Adipocyte (in vitro differentiated cells): ENCODE measurements around the gene MCEMP1.

Experiments
- DNase-seq: peaks from one replicate; pipeline ENCODE4 v3.0.0-alpha.2; 2015; ENCODE audit warnings: low read depth
- H3K27me3 ChIP-seq: replicated peaks from 2 replicates; pipeline ENCODE4 v1.7.0; 2013; ENCODE audit warnings: mild to moderate bottlenecking, low read length, moderate library complexity; ENCODE audit not compliant: control insufficient read depth, insufficient read depth
- H3K36me3 ChIP-seq: 2 replicates; pipeline ENCODE4 v1.7.0; 2013; ENCODE audit warnings: low read length, mild to moderate bottlenecking, moderate library complexity; ENCODE audit not compliant: control insufficient read depth, insufficient read depth, severe bottlenecking
- H3K4me1 ChIP-seq: 2 replicates; pipeline ENCODE4 v1.7.0; 2013; ENCODE audit warnings: mild to moderate bottlenecking, low read length, moderate library complexity; ENCODE audit not compliant: control insufficient read depth, insufficient read depth
- H3K4me3 ChIP-seq: 2 replicates; pipeline ENCODE4 v1.7.0; 2013; ENCODE audit warnings: mild to moderate bottlenecking, low read length, moderate library complexity
- H3K9ac ChIP-seq: 2 replicates; pipeline ENCODE4 v1.7.0; 2013; ENCODE audit warnings: mild to moderate bottlenecking, low read length, moderate library complexity
- H3K9me3 ChIP-seq: 2 replicates; pipeline ENCODE4 v1.7.0; 2013; ENCODE audit warnings: mild to moderate bottlenecking, low read length, moderate library complexity; ENCODE audit not compliant: control insufficient read depth

The MCEMP1 gene, protein sequence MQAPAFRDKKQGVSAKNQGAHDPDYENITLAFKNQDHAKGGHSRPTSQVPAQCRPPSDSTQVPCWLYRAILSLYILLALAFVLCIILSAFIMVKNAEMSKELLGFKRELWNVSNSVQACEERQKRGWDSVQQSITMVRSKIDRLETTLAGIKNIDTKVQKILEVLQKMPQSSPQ

DNA sequence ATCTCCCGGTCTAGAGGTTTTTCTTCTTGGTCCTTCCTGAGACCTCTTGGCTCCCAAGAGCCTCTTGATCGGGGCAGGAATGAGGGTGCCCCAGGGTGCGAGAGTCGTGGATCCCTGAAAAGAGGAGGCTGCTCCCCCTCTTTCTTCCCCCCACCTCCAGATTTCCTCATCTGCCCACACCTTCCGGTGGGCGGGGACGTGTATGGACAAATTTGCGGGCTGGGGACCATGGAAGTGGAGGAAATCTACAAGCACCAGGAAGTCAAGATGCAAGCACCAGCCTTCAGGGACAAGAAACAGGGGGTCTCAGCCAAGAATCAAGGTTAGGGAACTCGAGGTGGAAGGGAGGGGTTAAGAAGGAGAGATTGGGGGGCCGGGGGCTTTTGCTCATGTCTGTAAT is at the start of gene MCEMP1:
TSS of gene MCEMP1 (plus strand) at position 237 of the 400 bp plus-strand sequence. CDS start at position 268, 31 bp downstream.
- H3K4me1 ChIP-seq, result peaks cover 2% of the 10 kb centered on the region
- peaks cover 40% of the 10 kb centered on the region for H3K27me3 ChIP-seq
- no peak for DNase-seq
- H3K9ac ChIP-seq, result no peak within 1 kb of the TSS
- no peak within 1 kb of the TSS for H3K4me3 ChIP-seq
- no peaks in the 10 kb centered on the region for H3K36me3 ChIP-seq
- peaks cover 12% of the 10 kb centered on the region for H3K9me3 ChIP-seq

- Histone ChIP-seq H3K36me3 (peaks cover 30% of the 10 kb centered on the region), H3K27me3 (no peaks in the 10 kb centered on the region), H3K4me1 (peaks cover 22% of the 10 kb centered on the region), H3K9me3 (no peaks in the 10 kb centered on the region), H3K9ac (no peak overlapping the region), H3K4me3 (no peak overlapping the region)
- DNase-seq, result no peak
Measured at GRCh38 chr19:7627166-7627565, 49.7 kb upstream of the MCEMP1 start.

DNA sequence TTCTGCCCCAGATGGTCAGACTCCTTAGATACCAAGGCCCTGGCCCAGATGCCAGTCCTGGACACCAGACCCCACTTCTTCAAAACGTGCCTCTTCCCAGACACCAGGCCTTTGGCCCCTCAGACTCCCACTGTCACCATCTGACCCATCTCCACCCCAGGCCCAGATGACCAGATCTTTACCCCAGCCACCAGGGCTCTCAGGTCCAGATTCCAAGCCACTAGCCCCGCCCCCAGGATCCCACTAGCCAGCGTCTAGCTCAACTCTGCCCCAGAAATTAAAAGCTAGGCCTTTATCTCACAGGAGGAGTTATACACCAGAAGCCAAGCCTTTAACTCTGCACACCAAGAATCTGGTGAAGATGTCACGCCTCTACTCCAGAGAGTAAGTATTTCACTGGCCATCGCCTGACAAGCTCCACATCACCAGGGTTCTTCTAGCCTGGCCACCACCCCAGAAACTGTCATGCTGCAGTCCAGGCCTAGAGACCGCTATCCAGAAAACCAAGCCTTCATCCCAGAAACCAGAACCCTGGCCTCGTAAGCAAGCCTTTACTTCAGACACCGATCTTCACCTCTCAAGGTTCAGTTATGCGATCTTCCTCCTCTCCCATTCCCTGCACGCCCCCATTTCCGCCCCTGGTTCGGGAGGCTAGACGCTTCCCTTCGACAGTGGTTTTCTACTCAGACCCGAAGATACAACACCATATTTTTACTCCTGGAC is 48.1 kb upstream of the MCEMP1 start:
- Histone ChIP-seq H3K9me3 (no peaks in the 10 kb centered on the region), H3K27me3 (no peaks in the 10 kb centered on the region), H3K4me1 (peaks cover 22% of the 10 kb centered on the region), H3K9ac (peak overlapping the region; percentile 99), H3K4me3 (peak overlapping the region; percentile 100), H3K36me3 (peaks cover 16% of the 10 kb centered on the region)
- DNase-seq, result peak; percentile 19

GRCh38 chr19:7629347-7630054 is 47.4 kb upstream of the MCEMP1 start, which contains the start of the genes PET100 and XAB2:
Gene PET100, plus strand, starts transcription at chr19:7629793. Its CDS starts 41 bp downstream, at chr19:7629834.
Gene XAB2, minus strand, starts transcription at chr19:7629545. Its CDS starts 18 bp downstream, at chr19:7629527.
- peaks cover 22% of the 10 kb centered on the region for H3K4me1 ChIP-seq
- DNase-seq, result peak; percentile 99

DNA sequence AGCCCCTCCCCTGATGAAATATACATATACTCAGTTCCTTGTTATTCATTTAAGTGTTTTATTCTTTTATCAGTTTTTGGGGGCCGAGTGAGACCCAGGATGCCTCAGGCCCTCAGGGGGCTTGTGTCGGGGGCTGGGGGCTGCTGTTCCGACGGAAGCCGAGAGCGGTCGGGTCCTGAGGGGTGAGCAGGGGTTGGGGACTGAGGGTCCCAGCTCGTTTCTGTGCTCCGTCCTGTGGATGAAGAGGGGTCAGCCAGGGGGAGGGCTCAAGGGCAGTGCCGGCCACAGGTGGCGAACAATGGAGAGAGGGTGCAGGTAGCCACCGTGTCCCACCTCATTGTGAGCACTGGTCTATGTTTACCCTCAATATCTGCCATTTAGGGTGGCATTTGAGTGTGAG is 45.3 kb upstream of the MCEMP1 start:
- no peaks in the 10 kb centered on the region for H3K9me3 ChIP-seq
- no peak for DNase-seq
- H3K27me3 ChIP-seq, result peaks cover 20% of the 10 kb centered on the region
- H3K9ac ChIP-seq, result no peak overlapping the region
- no peak overlapping the region for H3K4me3 ChIP-seq
- H3K4me1 ChIP-seq, result peaks cover 22% of the 10 kb centered on the region
- peaks cover 4% of the 10 kb centered on the region for H3K36me3 ChIP-seq

More at GRCh38 chr19:7629347-7630054, 47.4 kb upstream of the MCEMP1 start, which contains the start of the genes PET100 and XAB2:
- Histone ChIP-seq H3K27me3 (no peaks in the 10 kb centered on the region), H3K9me3 (no peaks in the 10 kb centered on the region), H3K9ac (peak within 1 kb of the TSS; percentile 99), H3K4me3 (peak within 1 kb of the TSS; percentile 100), H3K36me3 (peaks cover 15% of the 10 kb centered on the region)

GRCh38 chr19:7632340-7633203 is 44.3 kb upstream of the MCEMP1 start:
- H3K27me3 ChIP-seq, result peaks cover 25% of the 10 kb centered on the region
- H3K4me3 ChIP-seq, result no peak overlapping the region
- no peak for DNase-seq
- no peaks in the 10 kb centered on the region for H3K9me3 ChIP-seq
- H3K36me3 ChIP-seq, result peaks cover 4% of the 10 kb centered on the region
- peaks cover 22% of the 10 kb centered on the region for H3K4me1 ChIP-seq
- no peak overlapping the region for H3K9ac ChIP-seq

DNA sequence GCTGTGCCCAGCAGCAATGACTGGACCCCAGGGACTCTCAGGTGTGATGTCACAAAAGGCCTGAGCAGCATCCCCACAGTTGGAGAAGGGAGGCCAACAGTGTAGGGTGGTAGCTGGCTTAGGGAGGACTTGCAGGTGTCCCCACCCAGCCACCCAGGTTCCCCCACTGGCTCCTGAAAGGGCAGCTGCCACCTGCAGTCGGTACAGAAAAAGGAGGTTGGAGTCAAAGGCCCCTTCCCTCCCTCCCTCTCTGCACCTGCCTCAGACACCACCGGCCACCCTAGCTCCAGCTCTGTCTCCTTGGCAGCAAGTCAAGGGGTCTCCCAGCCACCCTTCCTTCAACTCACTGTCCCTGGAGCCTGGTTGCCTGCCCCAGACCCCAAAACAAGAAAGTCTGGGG is 43.2 kb upstream of the MCEMP1 start, which contains the start of gene PCP2:
TSS of gene PCP2 (minus strand) at position 22 of the 400 bp plus-strand sequence. CDS start 262 bp downstream, outside the sequence.
- Histone ChIP-seq H3K27me3 (peaks cover 36% of the 10 kb centered on the region), H3K9me3 (no peaks in the 10 kb centered on the region), H3K36me3 (peaks cover 4% of the 10 kb centered on the region), H3K4me3 (no peak within 1 kb of the TSS), H3K4me1 (peaks cover 13% of the 10 kb centered on the region), H3K9ac (no peak within 1 kb of the TSS)
- no peak for DNase-seq

DNA sequence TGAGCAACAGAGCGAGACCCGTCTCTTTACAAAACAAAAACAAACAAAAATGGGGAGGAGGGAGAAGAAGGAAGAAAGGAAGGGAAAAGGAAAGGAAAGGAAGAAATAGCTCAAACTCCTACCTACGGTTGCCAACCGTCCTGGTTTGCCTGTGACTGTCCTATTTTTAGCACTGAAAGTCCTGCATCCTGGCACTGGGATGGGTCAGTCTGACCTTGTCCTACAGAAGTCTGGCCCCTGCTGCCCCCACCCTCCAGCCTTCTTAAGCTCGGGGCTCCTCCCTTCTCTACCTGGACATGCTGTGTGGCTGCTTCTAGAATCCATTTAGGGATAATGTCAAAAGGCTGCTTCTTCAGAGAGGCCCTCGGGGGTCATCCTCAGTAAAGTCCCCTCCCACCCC is 41.2 kb upstream of the MCEMP1 start:
- Histone ChIP-seq H3K4me3 (no peak overlapping the region), H3K9ac (no peak overlapping the region), H3K9me3 (no peaks in the 10 kb centered on the region), H3K27me3 (peaks cover 38% of the 10 kb centered on the region), H3K4me1 (peaks cover 4% of the 10 kb centered on the region), H3K36me3 (peaks cover 4% of the 10 kb centered on the region)
- DNase-seq, result no peak

- no peak overlapping the region for H3K9ac ChIP-seq
- no peak for DNase-seq
- H3K27me3 ChIP-seq, result peaks cover 38% of the 10 kb centered on the region
- no peak overlapping the region for H3K4me3 ChIP-seq
- H3K4me1 ChIP-seq, result no peaks in the 10 kb centered on the region
- no peaks in the 10 kb centered on the region for H3K9me3 ChIP-seq
- H3K36me3 ChIP-seq, result peaks cover 4% of the 10 kb centered on the region
Measured at GRCh38 chr19:7636317-7636690, 40.6 kb upstream of the MCEMP1 start.

DNA sequence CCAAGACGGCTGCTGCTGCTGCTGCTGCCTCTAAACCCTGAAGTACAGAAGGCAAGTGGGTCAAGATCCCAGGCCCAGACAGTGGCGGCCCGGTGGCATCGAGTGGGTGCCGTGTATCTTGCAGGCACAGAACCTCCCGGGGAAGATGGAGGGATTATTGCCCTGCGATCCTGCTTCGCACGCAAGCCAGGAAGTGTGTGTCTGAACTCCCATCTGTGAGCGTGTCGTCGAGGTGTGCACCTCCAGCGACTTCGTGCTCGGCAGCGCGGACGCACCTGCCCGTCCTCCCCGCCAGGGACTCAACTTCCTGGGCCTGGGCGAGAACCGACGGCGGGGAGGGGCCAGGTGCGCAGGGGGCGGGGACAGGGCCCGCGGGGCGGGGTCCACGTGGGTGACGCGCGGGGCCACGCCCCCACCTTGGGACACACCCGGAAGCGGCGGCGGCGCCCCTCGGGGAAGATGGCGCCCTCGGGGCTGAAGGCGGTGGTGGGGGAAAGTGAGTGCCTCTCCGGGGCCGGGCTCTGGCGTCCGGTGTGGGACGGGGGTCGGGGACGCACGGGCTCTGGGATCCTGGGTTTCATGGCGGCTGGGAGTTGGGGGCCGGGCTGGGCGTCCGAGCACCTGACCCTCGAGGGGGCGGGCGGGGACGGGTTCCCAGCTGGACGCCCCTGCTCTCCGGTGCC is 40.1 kb upstream of the MCEMP1 start, which contains the start of gene STXBP2:
TSS of gene STXBP2 (plus strand) at position 420 of the 683 bp plus-strand sequence. CDS start at position 460, 40 bp downstream.
- H3K4me3 ChIP-seq, result no peak within 1 kb of the TSS
- DNase-seq, result no peak
- H3K9me3 ChIP-seq, result no peaks in the 10 kb centered on the region
- H3K27me3 ChIP-seq, result peaks cover 38% of the 10 kb centered on the region
- H3K36me3 ChIP-seq, result peaks cover 4% of the 10 kb centered on the region
- no peaks in the 10 kb centered on the region for H3K4me1 ChIP-seq
- H3K9ac ChIP-seq, result no peak within 1 kb of the TSS
